Karpas-422 (cell line): Measurements from ENCODE around the gene CCDC85C. TPM values are rescaled to one million over a fixed set of nuclear protein-coding genes. Genes with fewer than 3 reads are reported as not detected.

Experiments
- DNase-seq: peaks from one replicate; pipeline ENCODE4 v3.0.0-alpha.2; 2015
- H2AFZ ChIP-seq: fragments of 200-600 bp; sonication (generic); 2 replicates; pipeline ENCODE4 v1.6.1; 2014; ENCODE audit warnings: antibody characterized with exemption, low read length, mixed read lengths
- H3K27ac ChIP-seq: fragments of 200-600 bp; sonication (generic); 2 replicates; pipeline ENCODE4 v1.5.1; 2014; ENCODE audit warnings: mild to moderate bottlenecking, low read length, moderate library complexity
- H3K27me3 ChIP-seq: fragments of 200-600 bp; sonication (generic); 2 replicates; pipeline ENCODE4 v1.6.1; 2014; ENCODE audit warnings: low read length, mixed read lengths
- H3K36me3 ChIP-seq: fragments of 200-600 bp; sonication (generic); 2 replicates; pipeline ENCODE4 v1.6.1; 2014; ENCODE audit warnings: low read length, mixed read lengths; ENCODE audit not compliant: insufficient read depth
- H3K4me1 ChIP-seq: fragments of 200-600 bp; sonication (generic); 2 replicates; pipeline ENCODE4 v1.6.1; 2014; ENCODE audit warnings: mild to moderate bottlenecking, low read length, mixed read lengths
- H3K4me2 ChIP-seq: fragments of 200-600 bp; sonication (generic); 2 replicates; pipeline ENCODE4 v1.6.1; 2014; ENCODE audit warnings: low read length, low read depth, mild to moderate bottlenecking; ENCODE audit not compliant: poor library complexity, severe bottlenecking
- H3K4me3 ChIP-seq: fragments of 200-600 bp; sonication (generic); 2 replicates; pipeline ENCODE4 v1.5.1; 2014; ENCODE audit warnings: mild to moderate bottlenecking, antibody characterized with exemption, low read length, mixed read lengths
- H3K79me2 ChIP-seq: fragments of 200-600 bp; sonication (generic); 2 replicates; pipeline ENCODE4 v1.6.1; 2014; ENCODE audit warnings: mild to moderate bottlenecking, low read length, mixed read lengths
- H3K9ac ChIP-seq: fragments of 200-600 bp; sonication (generic); 2 replicates; pipeline ENCODE4 v1.6.0; 2014; ENCODE audit warnings: low read length
- H3K9me2 ChIP-seq: fragments of 200-600 bp; sonication (generic), shearing (Covaris generic); replicated peaks from 2 replicates; pipeline ENCODE4 v1.6.0; 2014; ENCODE audit warnings: mild to moderate bottlenecking, low read length, moderate library complexity; ENCODE audit not compliant: insufficient read depth
- H3K9me3 ChIP-seq: fragments of 300-700, 200-600 bp; sonication (generic); 2 replicates; pipeline ENCODE4 v1.6.1; 2014; ENCODE audit warnings: low read length, mixed read lengths
- H4K20me1 ChIP-seq: fragments of 200-600 bp; sonication (generic); 2 replicates; pipeline ENCODE4 v1.6.1; 2014; ENCODE audit warnings: mild to moderate bottlenecking, antibody characterized with exemption, low read length, low read depth; ENCODE audit not compliant: insufficient read depth
- total RNA-seq: library from RNA; depleted of rRNA; stranded (reverse); fragments of >200 nt; shearing (Covaris generic); gene quantifications from 2 replicates; pipeline ENCODE4 v1.2.3, GENCODE V29; 2014; ENCODE audit warnings: low replicate concordance

CCDC85C gene
- total RNA-seq, 1 experiment from 2014 or later: 18.3 TPM

DNA sequence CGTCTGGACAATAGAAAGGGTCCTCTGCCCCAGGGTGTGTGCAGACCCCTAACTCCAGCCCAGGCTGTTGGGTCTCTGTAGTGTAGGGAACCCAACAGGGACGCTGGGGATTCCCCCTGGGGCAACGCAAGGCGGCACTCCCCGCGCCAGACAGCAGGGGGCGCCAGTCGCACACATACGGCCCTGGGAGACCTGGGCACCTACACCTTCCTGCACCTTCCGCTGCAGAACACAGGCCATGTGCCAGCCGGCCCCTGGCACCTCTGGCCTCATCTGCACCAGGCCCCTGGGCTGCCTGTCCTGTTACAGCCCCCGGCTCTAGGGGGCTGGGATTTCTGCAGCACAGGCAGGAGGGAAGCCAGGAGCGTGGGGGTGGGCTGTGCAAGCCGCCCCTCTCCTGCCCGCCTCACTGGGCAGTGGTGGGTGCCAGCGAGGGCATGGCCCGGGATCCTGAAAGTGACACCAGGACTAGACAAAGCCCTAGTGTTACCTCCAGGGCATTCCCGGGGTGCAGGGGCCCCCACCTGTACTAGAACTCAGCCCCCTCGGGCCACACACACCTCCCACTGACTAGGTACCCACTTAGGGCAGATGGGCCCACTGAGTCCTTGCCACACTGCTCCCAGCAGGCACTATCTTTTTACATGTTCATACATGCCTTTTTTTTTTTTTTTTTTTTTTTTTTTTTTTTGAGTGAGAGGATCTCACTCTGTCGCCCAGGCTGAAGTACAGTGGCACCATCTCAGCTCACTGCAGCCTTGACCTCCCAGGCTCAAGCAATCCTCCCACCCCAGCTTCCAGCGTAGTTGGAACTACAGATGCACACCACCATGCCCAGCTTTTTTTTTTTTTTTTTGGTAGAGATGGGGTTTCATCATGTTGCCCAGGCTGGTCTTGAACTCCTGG, 85.3 kb downstream of the CCDC85C start:
- H3K4me2 ChIP-seq: no peak overlapping the region
- H3K4me3 ChIP-seq: no peak overlapping the region
- H3K4me1 ChIP-seq: no peaks in the 10 kb centered on the region
- H2AFZ ChIP-seq: no peak overlapping the region
- H3K27me3 ChIP-seq: no peaks in the 10 kb centered on the region
- H3K9me2 ChIP-seq: no peaks in the 10 kb centered on the region
- peak; percentile 92 for DNase-seq
- peaks cover 27% of the 10 kb centered on the region; the same call in 1 of the 2 replicates for H4K20me1 ChIP-seq
- H3K9me3 ChIP-seq: no peaks in the 10 kb centered on the region
- H3K9ac ChIP-seq: no peak overlapping the region
- H3K36me3 ChIP-seq: no peaks in the 10 kb centered on the region
- no peaks in the 10 kb centered on the region for H3K79me2 ChIP-seq
- no peak overlapping the region for H3K27ac ChIP-seq

DNA sequence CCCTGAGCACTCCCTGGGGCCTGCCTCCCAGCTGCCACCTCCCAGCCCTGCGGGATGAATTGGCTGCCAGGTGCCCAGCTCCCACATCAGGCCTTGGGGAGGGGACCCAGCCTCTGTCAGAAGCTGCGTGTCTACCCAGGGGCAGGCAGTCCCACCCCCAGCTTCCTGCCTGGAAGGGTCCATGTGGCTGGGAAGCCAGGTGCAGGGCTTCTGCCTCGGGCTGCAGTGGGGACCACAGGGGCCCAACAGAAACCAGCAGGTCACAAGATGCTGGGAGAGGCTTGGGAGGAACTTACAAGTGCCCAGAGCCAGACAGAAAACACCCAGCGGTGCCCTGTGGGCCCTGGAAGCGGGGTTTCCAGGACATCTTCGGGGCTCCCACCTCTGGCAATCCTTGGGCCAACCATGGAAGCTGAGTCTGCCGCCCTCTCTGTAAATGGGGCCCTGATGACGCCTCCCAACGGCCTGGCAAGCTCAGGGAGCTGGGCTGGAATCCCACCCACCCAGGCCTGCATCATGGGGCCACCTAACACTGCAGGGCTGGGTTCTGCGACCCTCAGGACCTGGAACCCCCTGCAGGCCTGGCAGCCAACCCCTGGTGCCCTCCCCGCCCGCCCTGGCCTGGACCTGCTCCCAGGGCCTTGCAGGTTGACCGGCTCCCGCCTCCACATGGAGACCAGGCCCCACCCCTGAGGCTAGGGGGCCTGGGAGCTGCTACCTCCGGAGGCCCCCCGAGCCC, 86.2 kb downstream of the CCDC85C start:
- Histone ChIP-seq H2AFZ (no peak overlapping the region), H3K9ac (no peak overlapping the region), H3K9me3 (no peaks in the 10 kb centered on the region), H3K4me3 (no peak overlapping the region), H4K20me1 (peaks cover 27% of the 10 kb centered on the region; the same call in 1 of the 2 replicates), H3K27ac (no peak overlapping the region), H3K36me3 (no peaks in the 10 kb centered on the region), H3K79me2 (no peaks in the 10 kb centered on the region), H3K9me2 (no peaks in the 10 kb centered on the region), H3K4me2 (no peak overlapping the region), H3K4me1 (no peaks in the 10 kb centered on the region), H3K27me3 (no peaks in the 10 kb centered on the region)
- no peak for DNase-seq

DNA sequence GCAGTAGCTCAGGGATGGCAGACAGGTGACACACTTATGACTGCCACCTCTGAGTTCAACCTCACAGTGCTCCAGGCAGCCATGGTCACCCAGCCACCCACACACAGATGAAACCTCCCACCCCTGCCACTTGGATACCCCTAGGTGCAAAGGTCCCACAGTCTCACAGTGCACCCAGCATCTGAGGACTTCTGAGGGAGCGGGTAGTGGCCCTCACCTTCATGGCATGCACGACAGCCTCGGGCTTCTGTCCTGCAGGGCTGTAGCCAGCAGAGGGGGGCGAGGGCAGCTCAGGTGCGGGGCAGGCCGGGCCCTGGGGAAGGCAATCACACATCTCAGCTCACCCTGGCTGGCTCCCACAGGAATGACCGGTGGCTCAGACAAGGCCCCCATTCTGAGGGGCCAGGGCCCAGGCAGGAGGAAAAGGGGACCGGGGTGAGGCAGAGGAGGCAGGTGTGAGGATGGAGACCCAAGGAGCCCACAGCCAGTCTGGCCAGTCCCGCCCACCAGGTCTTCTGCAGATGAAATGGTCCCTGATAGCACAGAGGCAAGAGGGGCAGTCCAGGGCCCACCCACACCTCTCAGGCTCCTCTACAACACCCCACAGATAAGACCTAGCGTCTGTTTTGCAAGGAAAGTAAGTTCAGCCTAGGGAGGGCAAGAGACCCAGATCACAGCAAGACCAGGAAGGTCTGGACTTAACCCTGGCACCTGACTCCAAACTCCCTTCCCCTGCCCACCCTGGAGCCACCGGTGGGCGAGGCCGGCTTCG, 87.0 kb downstream of the CCDC85C start:
- Histone ChIP-seq H3K27ac (no peak overlapping the region), H3K4me1 (no peaks in the 10 kb centered on the region), H3K9me2 (no peaks in the 10 kb centered on the region), H3K4me3 (no peak overlapping the region), H4K20me1 (peaks cover 28% of the 10 kb centered on the region; the same call in 1 of the 2 replicates), H3K4me2 (no peak overlapping the region), H2AFZ (no peak overlapping the region), H3K36me3 (no peaks in the 10 kb centered on the region), H3K27me3 (no peaks in the 10 kb centered on the region), H3K9me3 (no peaks in the 10 kb centered on the region), H3K9ac (no peak overlapping the region), H3K79me2 (no peaks in the 10 kb centered on the region)
- no peak for DNase-seq

DNA sequence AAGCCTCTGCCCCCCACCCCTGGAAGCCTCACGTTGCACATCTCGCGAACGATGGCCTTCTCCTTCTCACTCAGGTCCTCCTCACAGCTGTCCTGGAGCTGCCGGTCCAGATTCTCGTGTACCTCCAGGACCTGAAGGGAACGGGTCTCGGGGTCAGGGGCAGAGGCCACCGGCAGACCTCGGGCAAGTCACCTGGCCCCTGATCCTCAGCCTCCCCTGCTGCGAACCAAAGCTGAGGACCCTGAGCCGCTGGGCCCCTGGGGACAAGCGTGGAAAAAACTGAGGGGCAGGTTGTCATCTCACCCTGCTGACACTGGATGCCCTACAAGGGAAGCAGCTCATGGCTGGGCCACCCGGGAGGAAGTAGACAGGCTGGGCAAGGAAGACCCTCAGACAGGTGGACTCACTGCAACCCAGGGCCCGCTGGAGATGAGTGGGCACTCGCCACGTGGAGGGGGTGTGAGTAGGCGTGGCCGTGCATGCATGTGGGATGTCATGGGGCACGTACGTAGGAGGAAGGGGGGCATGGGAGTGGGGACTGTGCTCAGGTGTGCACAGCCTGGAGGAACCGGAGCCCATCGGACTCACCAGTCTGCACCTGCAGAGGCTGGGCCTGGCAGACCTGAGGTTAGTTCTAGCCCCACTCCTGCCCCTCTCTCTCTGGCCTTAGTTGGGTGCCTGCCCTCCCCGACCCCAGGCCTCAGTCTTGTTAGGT, 87.7 kb downstream of the CCDC85C start:
- no peak overlapping the region for H3K27ac ChIP-seq
- H3K79me2 ChIP-seq: no peaks in the 10 kb centered on the region
- H3K9me3 ChIP-seq: no peaks in the 10 kb centered on the region
- no peak for DNase-seq
- peaks cover 34% of the 10 kb centered on the region; the same call in 1 of the 2 replicates for H4K20me1 ChIP-seq
- H2AFZ ChIP-seq: no peak overlapping the region
- no peaks in the 10 kb centered on the region for H3K27me3 ChIP-seq
- no peaks in the 10 kb centered on the region for H3K4me1 ChIP-seq
- H3K9me2 ChIP-seq: no peaks in the 10 kb centered on the region
- H3K4me2 ChIP-seq: no peak overlapping the region
- no peak overlapping the region for H3K9ac ChIP-seq
- H3K36me3 ChIP-seq: no peaks in the 10 kb centered on the region; the same call in 1 of the 2 replicates
- no peak overlapping the region for H3K4me3 ChIP-seq

DNA sequence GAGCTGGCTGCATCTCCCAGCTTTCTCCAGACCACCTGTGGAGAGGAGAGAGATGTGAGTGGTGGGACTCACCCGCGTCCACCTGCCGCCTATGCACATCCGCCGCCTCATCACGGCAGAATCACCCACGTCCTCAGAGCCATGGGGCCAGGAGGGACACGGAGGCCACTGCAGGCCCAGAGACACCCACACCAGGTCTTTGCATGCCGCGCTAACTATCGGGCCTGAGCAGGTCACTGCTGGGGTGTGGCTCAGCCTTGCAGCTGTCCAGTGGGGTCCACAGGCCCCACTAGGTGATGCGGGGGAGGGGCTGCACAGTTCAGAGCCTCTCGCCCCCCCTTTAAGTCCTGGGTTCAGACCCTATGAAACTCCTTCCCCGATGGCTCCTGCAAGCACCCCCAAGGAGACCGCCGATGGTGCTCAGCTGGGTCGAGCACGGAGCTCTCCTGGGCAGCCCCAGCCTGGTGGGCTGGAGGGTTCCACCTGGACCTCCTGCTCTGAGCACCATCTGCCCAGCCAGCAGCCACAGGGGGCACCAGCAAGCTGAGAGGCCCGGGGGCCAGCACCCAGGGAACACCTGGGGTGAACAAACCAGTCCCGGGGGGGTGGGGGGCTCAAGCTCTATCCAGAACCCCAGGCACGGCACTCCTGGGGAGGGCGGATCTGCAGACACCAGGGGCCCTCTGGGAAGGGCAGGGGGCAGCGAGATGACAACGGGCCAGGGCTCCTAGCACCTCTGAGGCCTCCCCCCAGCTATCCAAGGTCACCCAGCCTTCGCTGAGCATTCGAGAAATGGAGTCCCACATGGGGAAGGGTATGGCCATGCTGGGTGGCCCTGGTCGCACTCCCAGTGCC, 88.5 kb downstream of the CCDC85C start:
- Histone ChIP-seq H3K79me2 (no peaks in the 10 kb centered on the region), H3K4me2 (no peak overlapping the region), H4K20me1 (peaks cover 42% of the 10 kb centered on the region), H3K9me3 (no peaks in the 10 kb centered on the region), H3K27me3 (no peaks in the 10 kb centered on the region), H3K4me1 (no peaks in the 10 kb centered on the region), H3K27ac (no peak overlapping the region), H3K36me3 (no peaks in the 10 kb centered on the region; the same call in 1 of the 2 replicates), H3K4me3 (no peak overlapping the region), H3K9ac (no peak overlapping the region), H2AFZ (no peak overlapping the region), H3K9me2 (no peaks in the 10 kb centered on the region)
- DNase-seq: no peak

DNA sequence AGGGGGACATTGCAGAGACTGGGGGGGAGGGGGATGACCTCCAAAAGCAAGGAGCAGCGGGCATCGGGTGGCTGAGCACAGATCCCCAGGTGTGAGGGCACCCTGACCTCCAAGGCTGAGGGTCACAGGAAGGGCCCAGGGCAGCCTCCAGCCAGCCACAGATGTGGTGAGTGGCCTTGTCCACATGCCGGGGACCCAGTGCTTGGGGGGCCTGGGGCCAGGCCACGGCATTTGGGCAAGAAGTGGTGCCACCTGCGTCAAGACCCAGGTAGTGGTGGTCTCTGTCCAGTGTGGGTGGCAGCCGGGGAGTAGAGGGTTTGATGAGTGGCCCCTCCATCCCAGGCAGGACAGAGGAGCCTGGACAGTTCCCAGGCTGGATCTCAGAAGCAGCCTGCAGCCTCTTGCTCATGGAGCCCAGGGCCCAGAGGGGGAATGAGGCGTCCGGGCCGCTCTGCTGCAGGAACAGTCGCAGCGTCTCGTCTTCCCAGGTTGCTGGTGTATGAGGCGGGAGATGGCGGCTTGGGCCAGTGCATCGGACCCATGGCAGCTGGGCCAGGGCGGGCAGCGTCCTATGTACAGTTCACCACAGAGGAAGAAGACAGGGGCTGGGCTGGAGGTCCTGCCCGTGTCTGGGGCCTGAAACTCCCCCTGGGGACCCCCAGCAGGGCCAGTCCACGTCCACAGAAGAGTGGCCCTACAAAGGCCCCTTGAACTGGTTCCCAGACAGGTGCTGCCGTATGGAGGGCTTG, 89.3 kb downstream of the CCDC85C start:
- no peaks in the 10 kb centered on the region for H3K9me3 ChIP-seq
- H3K27me3 ChIP-seq: no peaks in the 10 kb centered on the region
- H3K9me2 ChIP-seq: no peaks in the 10 kb centered on the region
- peaks cover 42% of the 10 kb centered on the region for H4K20me1 ChIP-seq
- H3K4me1 ChIP-seq: no peaks in the 10 kb centered on the region
- no peak for DNase-seq
- no peak overlapping the region for H3K4me2 ChIP-seq
- H3K27ac ChIP-seq: no peak overlapping the region
- H3K4me3 ChIP-seq: no peak overlapping the region
- H3K79me2 ChIP-seq: no peaks in the 10 kb centered on the region
- H2AFZ ChIP-seq: no peak overlapping the region
- H3K36me3 ChIP-seq: no peaks in the 10 kb centered on the region; the same call in 1 of the 2 replicates
- H3K9ac ChIP-seq: no peak overlapping the region
